Measurements from ENCODE around the gene SEC63.

SEC63 gene

GRCh38 chr6:107823047-107823557 is 134.9 kb downstream of the SEC63 start:
- peaks cover 11% of the 10 kb centered on the region for H3K4me1 ChIP-seq
- H3K9me3 ChIP-seq, result no peaks in the 10 kb centered on the region
- no peaks in the 10 kb centered on the region; the same call in 1 of the 2 replicates for H3K27me3 ChIP-seq
- TF ChIP-seq CTCF (IDR thresholded peaks at IDR 0.05; ENCODE audit: low read depth, low read length), result no peak
- H3K4me3 ChIP-seq (ENCODE audit: low read depth, low read length), result no peak overlapping the region
- no peaks in the 10 kb centered on the region for H3K36me3 ChIP-seq
- DNase-seq, result no peak

GRCh38 chr6:107822176-107823046 is 135.6 kb downstream of the SEC63 start:
- DNase-seq, result no peak
- H3K4me1 ChIP-seq, result peaks cover 11% of the 10 kb centered on the region
- no peak for TF ChIP-seq CTCF (IDR thresholded peaks at IDR 0.05; ENCODE audit: low read depth, low read length)
- no peaks in the 10 kb centered on the region; the same call in 1 of the 2 replicates for H3K27me3 ChIP-seq
- H3K9me3 ChIP-seq, result no peaks in the 10 kb centered on the region
- no peaks in the 10 kb centered on the region for H3K36me3 ChIP-seq
- H3K4me3 ChIP-seq (ENCODE audit: low read depth, low read length), result no peak overlapping the region

GRCh38 chr6:107821591-107821990 is 136.4 kb downstream of the SEC63 start:
- no peak for DNase-seq
- Histone ChIP-seq H3K4me3 (ENCODE audit: low read depth, low read length) (no peak overlapping the region), H3K4me1 (peaks cover 11% of the 10 kb centered on the region), H3K9me3 (no peaks in the 10 kb centered on the region), H3K27me3 (no peaks in the 10 kb centered on the region; the same call in 1 of the 2 replicates), H3K36me3 (no peaks in the 10 kb centered on the region)
- no peak for TF ChIP-seq CTCF (IDR thresholded peaks at IDR 0.05; ENCODE audit: low read depth, low read length)

- peak; percentile 19 for DNase-seq
- TF ChIP-seq CTCF (IDR thresholded peaks at IDR 0.05; ENCODE audit: low read depth, low read length), result no peak
- H3K36me3 ChIP-seq, result no peaks in the 10 kb centered on the region
- no peaks in the 10 kb centered on the region; the same call in 1 of the 2 replicates for H3K27me3 ChIP-seq
- H3K4me3 ChIP-seq (ENCODE audit: low read depth, low read length), result peak overlapping the region; percentile 55
- peaks cover 11% of the 10 kb centered on the region for H3K4me1 ChIP-seq
- no peaks in the 10 kb centered on the region for H3K9me3 ChIP-seq
These were observed 137.4 kb downstream of the SEC63 start for GRCh38 chr6:107820338-107821261.

GRCh38 chr6:107819964-107820337 is 138.1 kb downstream of the SEC63 start:
- DNase-seq, result peak; percentile 42
- no peaks in the 10 kb centered on the region; the same call in 1 of the 2 replicates for H3K27me3 ChIP-seq

More at GRCh38 chr6:107819964-107820337, 138.1 kb downstream of the SEC63 start:
- TF ChIP-seq CTCF (IDR thresholded peaks at IDR 0.05; ENCODE audit: low read depth, low read length), result no peak
- H3K36me3 ChIP-seq, result no peaks in the 10 kb centered on the region
- peaks cover 11% of the 10 kb centered on the region for H3K4me1 ChIP-seq
- H3K9me3 ChIP-seq, result no peaks in the 10 kb centered on the region
- H3K4me3 ChIP-seq (ENCODE audit: low read depth, low read length), result peak overlapping the region; percentile 55

Data from BE2C (cell line).